H9 (cell line): ENCODE data around the gene AIFM1. TPM values are rescaled to one million over a fixed set of nuclear protein-coding genes. Genes with fewer than 3 reads are reported as not detected.

Source experiments
- DNase-seq: peaks from one replicate; pipeline ENCODE4 v3.0.0-alpha.2; 2017
- H2AFZ ChIP-seq: one replicate; pipeline ENCODE4 v1.6.1; 2013; ENCODE audit warnings: mild to moderate bottlenecking, low read length, control low read depth, moderate library complexity
- H2AK5ac ChIP-seq: 2 replicates; pipeline ENCODE4 v1.6.1; 2013; ENCODE audit warnings: low read length, control low read depth, mixed read lengths; ENCODE audit not compliant: insufficient read length
- H2BK120ac ChIP-seq: one replicate; pipeline ENCODE4 v1.6.1; 2013; ENCODE audit warnings: low read depth, mild to moderate bottlenecking, low read length, control low read depth, inconsistent platforms; ENCODE audit not compliant: poor library complexity, severe bottlenecking
- H2BK12ac ChIP-seq: 2 replicates; pipeline ENCODE4 v1.6.1; 2013; ENCODE audit warnings: low read length, control low read depth, mixed read lengths, low read depth; ENCODE audit not compliant: insufficient read length
- H2BK15ac ChIP-seq: 2 replicates; pipeline ENCODE4 v1.6.1; 2013; ENCODE audit warnings: low read depth, low read length, control low read depth
- H2BK20ac ChIP-seq: one replicate; pipeline ENCODE4 v1.6.1; 2013; ENCODE audit warnings: low read depth, mild to moderate bottlenecking, low read length, control low read depth, inconsistent platforms; ENCODE audit not compliant: poor library complexity, severe bottlenecking
- H2BK5ac ChIP-seq: 2 replicates; pipeline ENCODE4 v1.6.1; 2013; ENCODE audit warnings: low read length, control low read depth, mixed read lengths; ENCODE audit not compliant: insufficient read length
- H3K14ac ChIP-seq: 2 replicates; pipeline ENCODE4 v1.6.1; 2013; ENCODE audit warnings: low read length, control low read depth; ENCODE audit not compliant: insufficient read depth
- H3K18ac ChIP-seq: 2 replicates; pipeline ENCODE4 v1.6.1; 2013; ENCODE audit warnings: low read depth, mild to moderate bottlenecking, mixed read lengths, low read length, control low read depth; ENCODE audit not compliant: insufficient read length
- H3K23ac ChIP-seq: 2 replicates; pipeline ENCODE4 v1.6.1; 2013; ENCODE audit warnings: low read length, control low read depth, mixed read lengths, low read depth; ENCODE audit not compliant: insufficient read length
- H3K23me2 ChIP-seq: 2 replicates; pipeline ENCODE4 v1.6.1; 2013; ENCODE audit warnings: low read depth, mild to moderate bottlenecking, mixed read lengths, low read length, control low read depth; ENCODE audit not compliant: insufficient read length, poor library complexity, severe bottlenecking
- H3K27ac ChIP-seq: 2 replicates; pipeline ENCODE4 v1.5.1; 2013; ENCODE audit warnings: low read length, control low read depth, mixed read lengths, low read depth; ENCODE audit not compliant: insufficient read length
- H3K27me3 ChIP-seq: 2 replicates; pipeline ENCODE4 v1.6.1; 2013; ENCODE audit warnings: low read length, control low read depth, inconsistent platforms; ENCODE audit not compliant: insufficient read depth
- H3K4ac ChIP-seq: 2 replicates; pipeline ENCODE4 v1.6.1; 2013; ENCODE audit warnings: low read depth, mild to moderate bottlenecking, control low read depth, inconsistent platforms, low read length, moderate library complexity
- H3K4me1 ChIP-seq: 2 replicates; pipeline ENCODE4 v1.6.1; 2013; ENCODE audit warnings: low read length, control low read depth, inconsistent platforms; ENCODE audit not compliant: insufficient read depth
- H3K4me2 ChIP-seq: 2 replicates; pipeline ENCODE4 v1.6.1; 2013; ENCODE audit warnings: low read length, control low read depth, mixed read lengths; ENCODE audit not compliant: insufficient read length, insufficient read depth
- H3K56ac ChIP-seq: 2 replicates; pipeline ENCODE4 v1.6.1; 2013; ENCODE audit warnings: low read depth, mild to moderate bottlenecking, mixed read lengths, low read length, control low read depth; ENCODE audit not compliant: insufficient read length
- H3K79me1 ChIP-seq: 2 replicates; pipeline ENCODE4 v1.6.1; 2013; ENCODE audit warnings: low read depth, mild to moderate bottlenecking, moderate library complexity, low read length, control low read depth, inconsistent platforms; ENCODE audit not compliant: insufficient read depth, poor library complexity, severe bottlenecking
- H3K79me2 ChIP-seq: 2 replicates; pipeline ENCODE4 v1.6.1; 2013; ENCODE audit warnings: low read length, control low read depth, inconsistent platforms; ENCODE audit not compliant: insufficient read depth
- H3K9ac ChIP-seq: 2 replicates; pipeline ENCODE4 v1.6.1; 2013; ENCODE audit warnings: low read length, control low read depth, mixed read lengths; ENCODE audit not compliant: insufficient read length; ENCODE audit errors: extremely low read depth
- H3K9me3 ChIP-seq: one replicate; pipeline ENCODE4 v1.6.1; 2013; ENCODE audit warnings: low read depth, low read length, inconsistent platforms; ENCODE audit not compliant: control insufficient read depth
- H3T11ph ChIP-seq: one replicate; pipeline ENCODE4 v1.6.1; 2013; ENCODE audit warnings: mild to moderate bottlenecking, low read length, control low read depth, inconsistent platforms
- H4K20me1 ChIP-seq: one replicate; pipeline ENCODE4 v1.6.1; 2013; ENCODE audit not compliant: control insufficient read depth, insufficient read length, insufficient read depth
- H4K5ac ChIP-seq: 2 replicates; pipeline ENCODE4 v1.6.1; 2013; ENCODE audit warnings: low read depth, mild to moderate bottlenecking, mixed read lengths, low read length, control low read depth; ENCODE audit not compliant: insufficient read length
- H4K8ac ChIP-seq: replicated peaks from 2 replicates; pipeline ENCODE4 v1.6.1; 2013; ENCODE audit warnings: low read length, control low read depth, mixed read lengths, low read depth; ENCODE audit not compliant: insufficient read length
- H4K91ac ChIP-seq: 2 replicates; pipeline ENCODE4 v1.6.1; 2013; ENCODE audit warnings: low read depth, mild to moderate bottlenecking, moderate library complexity, mixed read lengths, low read length, control low read depth; ENCODE audit not compliant: insufficient read length
- H3K27ac Mint-ChIP-seq, 3 experiments: 2 replicates in 2 of 3; 3 replicates in 1 of 3; pipeline ENCODE4 v1.8.0; 2020 to 2021; ENCODE audit warnings: mixed read lengths in 3 of 3, mild to moderate bottlenecking in 1 of 3, moderate library complexity in 1 of 3
- H3K27me3 Mint-ChIP-seq: 2 replicates; pipeline ENCODE4 v1.8.0; 2021; ENCODE audit warnings: low read depth, mild to moderate bottlenecking, moderate library complexity, mixed read lengths
- H3K36me3 Mint-ChIP-seq, 3 experiments: 2 replicates in 2 of 3; 3 replicates in 1 of 3; pipeline ENCODE4 v1.8.0; 2020 to 2021; ENCODE audit warnings: low read depth in 3 of 3, mixed read lengths in 3 of 3; ENCODE audit not compliant: insufficient read depth in 1 of 3
- H3K4me1 Mint-ChIP-seq, 2 experiments: 2 replicates each; pipeline ENCODE4 v1.8.0; 2020; ENCODE audit warnings: mixed read lengths in 2 of 2
- H3K4me3 Mint-ChIP-seq, 2 experiments: 2 replicates in 1 of 2; 3 replicates in 1 of 2; pipeline ENCODE4 v1.8.0; 2020 to 2021; ENCODE audit warnings: mild to moderate bottlenecking in 2 of 2, mixed read lengths in 2 of 2, moderate library complexity in 1 of 2
- H3K9me3 Mint-ChIP-seq, 2 experiments: 2 replicates in 1 of 2; 3 replicates in 1 of 2; pipeline ENCODE4 v1.8.0; 2020; ENCODE audit warnings: mild to moderate bottlenecking in 2 of 2, mixed read lengths in 2 of 2, moderate library complexity in 1 of 2
- WGBS: extraction: QIAGEN DNeasy Blood & Tissue Kit; methylation state at CpG from one replicate; pipeline ENCODE4 v1.1.7; 2013; ENCODE audit warnings: missing lambda C conversion rate, low lambda C conversion rate, mixed read lengths; ENCODE audit not compliant: insufficient read length; ENCODE audit errors: extremely low coverage; 5-methylcytosine and 5-hydroxymethylcytosine counted together
- total RNA-seq: library from RNA; stranded (reverse); gene quantifications from 2 replicates; pipeline ENCODE4 v1.2.1, GENCODE V29; 2021
- TF ChIP-seq, protein P1 (sequence below): fragments of 200-600 bp; sonication (generic); conservative IDR thresholded peaks from 3 replicates; pipeline ENCODE4 v1.8.0; 2021; ENCODE audit warnings: antibody characterized with exemption, mild to moderate bottlenecking

Gene AIFM1
- total RNA-seq, 1 experiment from 2014 or later, result 43.7 TPM

- H3K79me1 ChIP-seq, result no peaks in the 10 kb centered on the region
- no peak overlapping the region for H3K23ac ChIP-seq
- Mint-ChIP-seq H3K27me3 (peaks cover 19% of the 10 kb centered on the region), H3K36me3 (peaks cover 4 to 8% (median 6%) of the 10 kb centered on the region in 3 experiments; a peak in 5 of 7 replicates), H3K4me1 (peaks cover 2 to 6% of the 10 kb centered on the region in 2 experiments; a peak in 2 of 4 replicates), H3K9me3 (peaks cover 0 to 65% of the 10 kb centered on the region in 2 experiments; a peak in 2 of 5 replicates), H3K27ac (no peak overlapping the region), H3K4me3 (no peak overlapping the region)
- TF ChIP-seq, protein P1, sequence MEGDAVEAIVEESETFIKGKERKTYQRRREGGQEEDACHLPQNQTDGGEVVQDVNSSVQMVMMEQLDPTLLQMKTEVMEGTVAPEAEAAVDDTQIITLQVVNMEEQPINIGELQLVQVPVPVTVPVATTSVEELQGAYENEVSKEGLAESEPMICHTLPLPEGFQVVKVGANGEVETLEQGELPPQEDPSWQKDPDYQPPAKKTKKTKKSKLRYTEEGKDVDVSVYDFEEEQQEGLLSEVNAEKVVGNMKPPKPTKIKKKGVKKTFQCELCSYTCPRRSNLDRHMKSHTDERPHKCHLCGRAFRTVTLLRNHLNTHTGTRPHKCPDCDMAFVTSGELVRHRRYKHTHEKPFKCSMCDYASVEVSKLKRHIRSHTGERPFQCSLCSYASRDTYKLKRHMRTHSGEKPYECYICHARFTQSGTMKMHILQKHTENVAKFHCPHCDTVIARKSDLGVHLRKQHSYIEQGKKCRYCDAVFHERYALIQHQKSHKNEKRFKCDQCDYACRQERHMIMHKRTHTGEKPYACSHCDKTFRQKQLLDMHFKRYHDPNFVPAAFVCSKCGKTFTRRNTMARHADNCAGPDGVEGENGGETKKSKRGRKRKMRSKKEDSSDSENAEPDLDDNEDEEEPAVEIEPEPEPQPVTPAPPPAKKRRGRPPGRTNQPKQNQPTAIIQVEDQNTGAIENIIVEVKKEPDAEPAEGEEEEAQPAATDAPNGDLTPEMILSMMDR, result no peak
- no peak overlapping the region for H2BK20ac ChIP-seq
- H3K9ac ChIP-seq, result no peak overlapping the region
- peaks cover 24% of the 10 kb centered on the region for H3K9me3 ChIP-seq
- H4K91ac ChIP-seq, result no peak overlapping the region
- DNase-seq, result no peak
- peaks cover 3% of the 10 kb centered on the region; the same call in 1 of the 2 replicates for H3K27me3 ChIP-seq
- H3K4me1 ChIP-seq, result no peaks in the 10 kb centered on the region
- H4K5ac ChIP-seq, result no peak overlapping the region
- no peak overlapping the region for H3K27ac ChIP-seq
- H2BK5ac ChIP-seq, result no peak overlapping the region
- H3K14ac ChIP-seq, result no peak overlapping the region
- no peaks in the 10 kb centered on the region; the same call in 1 of the 2 replicates for H3K79me2 ChIP-seq
- H2AK5ac ChIP-seq, result no peak overlapping the region
- H4K20me1 ChIP-seq, result no peaks in the 10 kb centered on the region
- no peak overlapping the region for H3T11ph ChIP-seq
- H3K23me2 ChIP-seq, result peaks cover 6% of the 10 kb centered on the region
- H4K8ac ChIP-seq, result no peak overlapping the region
- no peak overlapping the region for H2BK15ac ChIP-seq
- H2BK120ac ChIP-seq, result no peak overlapping the region
- H3K56ac ChIP-seq, result no peak overlapping the region
- no peak overlapping the region for H2AFZ ChIP-seq
- H3K4ac ChIP-seq, result no peak overlapping the region
- no CpG with 5 or more reads among the region's 4 CpGs for WGBS
- no peak overlapping the region for H3K4me2 ChIP-seq
- H3K18ac ChIP-seq, result no peak overlapping the region
- no peak overlapping the region for H2BK12ac ChIP-seq
These were observed 11.3 kb upstream of the AIFM1 start for GRCh38 chrX:130176942-130177341.
